Measurements from ENCODE around the gene SMG6. TPM values are rescaled to one million over a fixed set of nuclear protein-coding genes. Genes with fewer than 3 reads are reported as not detected.

SMG6 gene
- total and polyA plus RNA-seq, 2 of the 8 experiments (the other 6 are each of a cell fraction or from before 2014, with no cell fraction given) = 18.5 to 25.2 TPM

GRCh38 chr17:2213291-2213960, 90.2 kb downstream of the SMG6 start:
- H3K56ac ChIP-seq (replicated peaks; ENCODE audit: insufficient read length, low read depth, low read length) = no peak overlapping the region
- no peak overlapping the region for H3K4ac ChIP-seq (replicated peaks; ENCODE audit: insufficient read length, low read depth, low read length)
- no peaks in the 10 kb centered on the region for H3K79me1 ChIP-seq (ENCODE audit: low read depth, low read length)
- no peaks in the 10 kb centered on the region for H3K23me2 ChIP-seq (ENCODE audit: low read depth, low read length)
- no peak overlapping the region for H2AK5ac ChIP-seq (ENCODE audit: low read depth, low read length)
- no peak for TF ChIP-seq TEAD4 (IDR thresholded peaks at IDR 0.05; ENCODE audit: low read depth, low read length)
- TF ChIP-seq CBX8 (IDR thresholded peaks at IDR 0.05; ENCODE audit: borderline replicate concordance, low read depth, low read length) = no peak
- TF ChIP-seq CBX5 (IDR thresholded peaks at IDR 0.05; ENCODE audit: low read depth, low read length) = no peak
- no peak for TF ChIP-seq BRCA1 (IDR thresholded peaks at IDR 0.05; ENCODE audit: low read depth, low read length)
- no peak overlapping the region for H2BK20ac ChIP-seq (ENCODE audit: low read length)
- FAIRE-seq (no peak), DNase-seq (ENCODE audit: low read depth in 1 of 2, low spot score in 2 of 2) (no peak)
- no peaks in the 10 kb centered on the region for H3K79me2 ChIP-seq (ENCODE audit: control insufficient read depth in 1 of 2, insufficient read depth in 2 of 2, low read length in 2 of 2)
- no peak overlapping the region for H2BK120ac ChIP-seq (replicated peaks; ENCODE audit: low read depth, low read length)
- peaks cover 0 to 11% (median 6%) of the 10 kb centered on the region in 4 experiments; a peak in 5 of 7 replicates for H3K4me1 ChIP-seq (replicated peaks in 1 of 4; ENCODE audit: control insufficient read depth in 3 of 4, insufficient read depth in 4 of 4, low read length in 3 of 4)
- H4K91ac ChIP-seq (replicated peaks; ENCODE audit: insufficient read length, low read length) = no peak overlapping the region
- H4K5ac ChIP-seq (ENCODE audit: insufficient read length, low read depth, low read length) = no peak overlapping the region
- H3K18ac ChIP-seq (ENCODE audit: extremely low read depth, low read length) = no peak overlapping the region
- no peak overlapping the region for H3K4me3 ChIP-seq (ENCODE audit: extremely low read depth in 1 of 4, insufficient read depth in 2 of 4, low read depth in 3 of 4, low read length in 4 of 4)
- no peaks in the 10 kb centered on the region for H3K9me3 ChIP-seq (ENCODE audit: insufficient read depth in 2 of 2, low read depth in 1 of 2, low read length in 1 of 2)
- no peak overlapping the region for H2AFZ ChIP-seq (ENCODE audit: low read length)
- H4K8ac ChIP-seq (ENCODE audit: extremely low read depth, insufficient read depth, low read length) = no peak overlapping the region
- no peak overlapping the region; a peak in 1 of 4 replicates for H3K4me2 ChIP-seq (ENCODE audit: insufficient read depth in 1 of 2, low read depth in 2 of 2, low read length in 2 of 2)
- H3K27ac ChIP-seq (ENCODE audit: low read depth, low read length) = no peak overlapping the region
- no peak overlapping the region for H2BK5ac ChIP-seq (ENCODE audit: low read depth, low read length)
- 96% methylated on average over 11 of the region's 11 CpGs; no CpG with 5 or more reads in 1 of the 2 experiments for WGBS, 2 experiments (ENCODE audit: extremely low coverage in 1 of 2, insufficient coverage in 1 of 2, insufficient read length in 1 of 2, insufficient replicate concordance in 2 of 2, low coverage in 1 of 2, low lambda C conversion rate in 2 of 2, missing lambda C conversion rate in 1 of 2)
- no peak overlapping the region for H2BK15ac ChIP-seq (ENCODE audit: low read length)
- no peak overlapping the region; a peak in 1 of 7 replicates for H3K9ac ChIP-seq (replicated peaks in 1 of 4; ENCODE audit: extremely low read depth in 1 of 4, low read depth in 3 of 4, low read length in 3 of 4)
- no peaks in the 10 kb centered on the region for H3K27me3 ChIP-seq (replicated peaks in 1 of 4; ENCODE audit: control insufficient read depth in 3 of 4, extremely low read depth in 1 of 4, insufficient read depth in 3 of 4, low read length in 3 of 4)
- no peak overlapping the region for H3K14ac ChIP-seq (ENCODE audit: insufficient read length)
- ChIA-PET POLR2A (ENCODE audit: partially characterized antibody) (interaction anchor here (0.6 to 0.9 kb wide), 3 partner anchors 9 to 94 kb away, joined by 3 read pairs; no protein-coding TSS in a partner anchor), CTCF (ENCODE audit: partially characterized antibody) (interaction anchor here (0.8 to 2.8 kb wide), 7 partner anchors 10 to 158 kb away, joined by 3 to 14 read pairs (median 5); partner anchors contain the start of gene HIC1)
- H3K23ac ChIP-seq (ENCODE audit: insufficient read length) = no peak overlapping the region
- no peak overlapping the region for H2BK12ac ChIP-seq (ENCODE audit: low read depth, low read length)
- H4K20me1 ChIP-seq (replicated peaks in 1 of 2; ENCODE audit: control insufficient read depth in 1 of 2, insufficient read depth in 2 of 2, low read length in 2 of 2) = no peaks in the 10 kb centered on the region
- no peaks in the 10 kb centered on the region for H3K36me3 ChIP-seq (ENCODE audit: control insufficient read depth in 2 of 4, insufficient read depth in 4 of 4, low read length in 3 of 4)
